HEK293T (cell line): ENCODE data around the gene RNLS.

Source experiments
- CTBP1 ChIP-seq: fragments of 450-650 bp; IDR thresholded peaks from 2 replicates; pipeline ENCODE4 v1.6.1; 2016; ENCODE audit warnings: borderline replicate concordance
- SP1 ChIP-seq: fragments of 450-650 bp; IDR thresholded peaks from 2 replicates; pipeline ENCODE4 v1.6.1; 2017
- TARDBP ChIP-seq: fragments of 450-650 bp; IDR thresholded peaks from 2 replicates; pipeline ENCODE4 v1.6.1; 2016

- TF ChIP-seq CTBP1 (no peak), SP1 (no peak), TARDBP (no peak)
These were observed 246.8 kb downstream of the RNLS start for GRCh38 chr10:88336334-88336733.
